Loucy (cell line): Measurements from ENCODE around the gene EPSTI1.

Experiments used
- H2AFZ ChIP-seq: fragments of 200-600 bp; sonication (generic); 2 replicates; pipeline ENCODE4 v1.6.0; 2016; ENCODE audit warnings: antibody characterized with exemption, mild to moderate bottlenecking, low read length, moderate library complexity
- H3F3A ChIP-seq: fragments of 200-600 bp; 2 replicates; pipeline ENCODE4 v1.6.0; 2016; ENCODE audit warnings: antibody characterized with exemption, low read depth, mild to moderate bottlenecking
- H3K27me3 ChIP-seq: fragments of 200-600 bp; sonication (generic); 2 replicates; pipeline ENCODE4 v1.6.1; 2014; ENCODE audit warnings: low read length, mild to moderate bottlenecking; ENCODE audit not compliant: insufficient read depth, poor library complexity, severe bottlenecking
- H3K36me3 ChIP-seq: fragments of 200-600 bp; sonication (generic); 2 replicates; pipeline ENCODE4 v1.6.1; 2016; ENCODE audit warnings: low read length; ENCODE audit not compliant: insufficient read depth
- H3K4me1 ChIP-seq: fragments of 200-600 bp; sonication (generic); 2 replicates; pipeline ENCODE4 v1.5.1; 2014; ENCODE audit warnings: low read length, mild to moderate bottlenecking; ENCODE audit not compliant: insufficient read depth, poor library complexity, severe bottlenecking
- H3K4me2 ChIP-seq: fragments of 200-600 bp; sonication (generic); 2 replicates; pipeline ENCODE4 v1.6.0; 2014; ENCODE audit warnings: antibody characterized with exemption, low read length, low read depth, mild to moderate bottlenecking; ENCODE audit not compliant: poor library complexity, severe bottlenecking
- H3K4me3 ChIP-seq: fragments of 200-600 bp; sonication (generic); 2 replicates; pipeline ENCODE4 v1.5.1; 2014; ENCODE audit warnings: low read length, mild to moderate bottlenecking, mixed read lengths; ENCODE audit not compliant: poor library complexity, severe bottlenecking
- H3K79me2 ChIP-seq: fragments of 200-600 bp; sonication (generic); 2 replicates; pipeline ENCODE4 v1.6.1; 2014; ENCODE audit warnings: low read length; ENCODE audit not compliant: insufficient read depth
- H3K9ac ChIP-seq: fragments of 200-600 bp; sonication (generic); 2 replicates; pipeline ENCODE4 v1.6.0; 2014; ENCODE audit warnings: mild to moderate bottlenecking, low read depth, low read length, moderate library complexity; ENCODE audit not compliant: poor library complexity, severe bottlenecking
- H3K9me2 ChIP-seq: fragments of 200-600 bp; sonication (generic); replicated peaks from 2 replicates; pipeline ENCODE4 v1.6.1; 2016; ENCODE audit warnings: low read depth, low read length, mixed read lengths
- H3K9me3 ChIP-seq: fragments of 200-600 bp; sonication (generic); 2 replicates; pipeline ENCODE4 v1.6.1; 2014; ENCODE audit warnings: mild to moderate bottlenecking, antibody characterized with exemption, low read length, low read depth; ENCODE audit not compliant: insufficient read depth
- H4K20me1 ChIP-seq: fragments of 200-600 bp; sonication (generic); 2 replicates; pipeline ENCODE4 v1.6.0; 2014; ENCODE audit warnings: antibody characterized with exemption, low read length, mild to moderate bottlenecking; ENCODE audit not compliant: insufficient read depth, poor library complexity, severe bottlenecking
- EZH2phosphoT487 ChIP-seq: fragments of 200-600 bp; IDR thresholded peaks from 2 replicates; pipeline ENCODE4 v1.6.1; 2018; ENCODE audit warnings: antibody characterized with exemption, mild to moderate bottlenecking, moderate library complexity, borderline replicate concordance
- TF ChIP-seq, protein P1 (sequence below): fragments of 200-600 bp; sonication (generic); conservative IDR thresholded peaks from 2 replicates; pipeline ENCODE4 v1.5.1; 2014; ENCODE audit warnings: mild to moderate bottlenecking, antibody characterized with exemption, low read length

The EPSTI1 gene

DNA sequence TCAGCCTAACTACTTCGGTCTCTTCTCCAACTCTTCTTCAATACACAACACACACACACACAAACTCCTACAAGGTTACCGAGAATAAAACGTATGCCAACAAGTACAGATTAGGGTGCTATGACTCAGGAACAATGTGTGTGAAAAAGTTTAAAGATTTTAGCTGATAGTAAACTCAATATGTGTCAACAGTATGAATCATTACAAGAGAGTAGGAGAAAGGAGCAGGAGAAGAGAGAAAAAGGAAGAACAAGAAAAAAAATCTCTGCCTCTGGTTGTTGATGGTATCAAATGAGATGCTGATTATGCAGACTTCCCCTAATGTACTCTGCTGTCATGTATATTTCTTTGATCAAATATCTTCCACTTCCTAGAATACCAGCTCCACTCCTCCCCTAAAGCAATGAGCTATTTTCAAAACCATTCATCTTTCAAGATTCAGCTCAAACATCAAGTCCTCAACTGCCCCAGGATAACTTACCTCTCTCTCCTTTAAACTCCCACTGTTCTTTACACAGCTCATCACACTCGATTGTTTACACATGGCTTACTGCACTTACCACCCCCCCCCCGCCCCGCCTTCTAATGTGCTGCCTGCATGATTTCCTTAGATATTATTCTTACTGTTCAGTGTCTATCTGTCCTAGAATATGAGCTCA is 115.0 kb downstream of the EPSTI1 start:
- Histone ChIP-seq H3K4me1 (no peaks in the 10 kb centered on the region), H3K4me3 (no peak overlapping the region), H3K9me2 (no peaks in the 10 kb centered on the region), H3K9ac (no peak overlapping the region), H3F3A (no peaks in the 10 kb centered on the region), H3K36me3 (no peaks in the 10 kb centered on the region), H3K27me3 (no peaks in the 10 kb centered on the region), H3K79me2 (no peaks in the 10 kb centered on the region), H4K20me1 (no peaks in the 10 kb centered on the region), H2AFZ (no peak overlapping the region; the same call in 1 of the 2 replicates), H3K9me3 (no peaks in the 10 kb centered on the region), H3K4me2 (no peak overlapping the region)
- no peak for TF ChIP-seq EZH2phosphoT487
- TF ChIP-seq, protein P1, sequence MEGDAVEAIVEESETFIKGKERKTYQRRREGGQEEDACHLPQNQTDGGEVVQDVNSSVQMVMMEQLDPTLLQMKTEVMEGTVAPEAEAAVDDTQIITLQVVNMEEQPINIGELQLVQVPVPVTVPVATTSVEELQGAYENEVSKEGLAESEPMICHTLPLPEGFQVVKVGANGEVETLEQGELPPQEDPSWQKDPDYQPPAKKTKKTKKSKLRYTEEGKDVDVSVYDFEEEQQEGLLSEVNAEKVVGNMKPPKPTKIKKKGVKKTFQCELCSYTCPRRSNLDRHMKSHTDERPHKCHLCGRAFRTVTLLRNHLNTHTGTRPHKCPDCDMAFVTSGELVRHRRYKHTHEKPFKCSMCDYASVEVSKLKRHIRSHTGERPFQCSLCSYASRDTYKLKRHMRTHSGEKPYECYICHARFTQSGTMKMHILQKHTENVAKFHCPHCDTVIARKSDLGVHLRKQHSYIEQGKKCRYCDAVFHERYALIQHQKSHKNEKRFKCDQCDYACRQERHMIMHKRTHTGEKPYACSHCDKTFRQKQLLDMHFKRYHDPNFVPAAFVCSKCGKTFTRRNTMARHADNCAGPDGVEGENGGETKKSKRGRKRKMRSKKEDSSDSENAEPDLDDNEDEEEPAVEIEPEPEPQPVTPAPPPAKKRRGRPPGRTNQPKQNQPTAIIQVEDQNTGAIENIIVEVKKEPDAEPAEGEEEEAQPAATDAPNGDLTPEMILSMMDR = no peak

DNA sequence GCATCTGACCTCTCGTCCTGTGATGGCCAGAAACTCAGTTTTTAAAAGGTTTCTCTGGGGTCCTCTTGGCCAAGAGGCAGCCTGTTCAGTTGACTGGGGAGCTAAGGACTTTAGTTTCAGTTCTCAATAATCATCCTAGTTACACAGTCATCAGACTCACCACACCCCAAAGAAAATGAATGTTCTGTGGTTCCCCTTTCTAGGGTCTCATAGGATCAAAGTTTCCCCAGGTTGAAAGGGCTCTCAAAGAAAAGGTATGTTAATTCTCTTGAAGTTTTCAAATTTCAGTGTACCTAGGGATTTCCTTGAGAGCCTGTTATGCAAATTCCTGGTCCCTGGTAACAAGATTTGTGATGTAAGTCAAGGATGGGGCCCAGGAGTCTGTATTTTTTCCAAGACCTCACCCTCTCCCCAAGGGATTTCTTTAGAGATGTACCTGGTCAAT is 115.7 kb downstream of the EPSTI1 start:
- no peak for TF ChIP-seq EZH2phosphoT487
- TF ChIP-seq, protein P1 = no peak
- Histone ChIP-seq H2AFZ (peak overlapping the region; percentile 57), H3K36me3 (no peaks in the 10 kb centered on the region), H3K79me2 (no peaks in the 10 kb centered on the region), H3F3A (no peaks in the 10 kb centered on the region), H3K4me2 (no peak overlapping the region), H3K9me3 (no peaks in the 10 kb centered on the region), H3K9ac (no peak overlapping the region), H3K9me2 (no peaks in the 10 kb centered on the region), H3K4me3 (no peak overlapping the region), H3K27me3 (no peaks in the 10 kb centered on the region), H4K20me1 (no peaks in the 10 kb centered on the region), H3K4me1 (no peaks in the 10 kb centered on the region)

DNA sequence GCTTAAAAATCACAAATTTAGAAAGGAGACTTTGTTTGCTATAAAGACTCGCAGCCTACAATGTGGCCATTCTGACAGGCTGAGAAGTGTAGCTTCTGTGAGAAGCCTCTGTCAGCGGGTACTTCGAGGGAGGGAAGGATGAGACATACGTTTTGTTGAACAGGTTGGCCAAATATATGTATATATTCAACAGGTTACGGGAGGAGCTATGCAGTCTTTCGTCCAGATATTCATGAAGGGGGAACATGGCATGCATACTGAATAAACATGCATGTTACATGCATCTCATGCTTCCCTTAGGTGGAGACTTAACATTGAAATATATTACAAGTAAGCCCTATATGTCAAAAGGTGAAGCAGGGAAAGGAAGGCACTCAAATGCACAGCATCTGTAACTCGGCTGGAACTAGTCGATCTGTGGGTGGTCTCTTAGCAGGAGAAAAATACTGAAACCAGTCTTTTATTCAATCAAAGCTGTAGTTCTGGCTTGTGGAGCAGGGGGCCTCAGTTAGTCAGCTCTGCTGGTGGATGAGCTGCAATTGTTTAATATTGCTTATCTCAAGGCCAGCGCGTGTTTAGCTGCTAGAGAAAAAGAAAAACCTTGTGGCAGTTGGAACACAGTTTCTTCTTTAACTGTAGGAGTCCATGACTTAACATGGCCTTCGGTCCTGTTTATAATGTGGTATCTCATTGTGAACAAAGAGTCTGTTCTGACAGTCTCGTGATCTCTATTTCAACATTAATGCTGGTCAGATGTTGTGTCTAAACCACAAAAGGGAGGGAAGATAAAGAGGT is 116.4 kb downstream of the EPSTI1 start:
- H3K9ac ChIP-seq = no peak overlapping the region
- H3K4me3 ChIP-seq = no peak overlapping the region
- peak overlapping the region; percentile 57 for H2AFZ ChIP-seq

More for the DNA sequence above, 116.4 kb downstream of the EPSTI1 start:
- H3F3A ChIP-seq = no peaks in the 10 kb centered on the region
- no peaks in the 10 kb centered on the region for H3K36me3 ChIP-seq
- no peaks in the 10 kb centered on the region for H4K20me1 ChIP-seq
- H3K27me3 ChIP-seq = no peaks in the 10 kb centered on the region
- H3K9me2 ChIP-seq = no peaks in the 10 kb centered on the region
- H3K4me2 ChIP-seq = no peak overlapping the region
- no peaks in the 10 kb centered on the region for H3K79me2 ChIP-seq
- TF ChIP-seq, protein P1 = peak; percentile 50
- TF ChIP-seq EZH2phosphoT487 = no peak
- no peaks in the 10 kb centered on the region for H3K9me3 ChIP-seq
- no peaks in the 10 kb centered on the region for H3K4me1 ChIP-seq
